Thymus (tissue), 11 donors: ENCODE results near the gene TTC22. TPM values are rescaled to one million over a fixed set of nuclear protein-coding genes. Genes with fewer than 3 reads are reported as not detected.
A peak's percentile ranks its signal among the peaks of the same experiment; 100 is the strongest.

Experiments used
- DNase-seq, 9 donors: peaks; one replicate each; pipeline ENCODE4 v3.0.0-alpha.2; 2013; ENCODE audit warnings: low spot score in 9 of 9, low read depth in 6 of 9, missing footprints in 1 of 9
- H3K27ac ChIP-seq, 2 donors: one replicate each; pipeline ENCODE4 v1.5.1; 2013; ENCODE audit warnings: control low read depth in 1 of 2, low read depth in 1 of 2, low read length in 1 of 2, mild to moderate bottlenecking in 1 of 2, moderate library complexity in 1 of 2
- H3K27me3 ChIP-seq, 2 donors: one replicate each; pipeline ENCODE4 v1.5.1; 2013; ENCODE audit warnings: low read length in 1 of 2; ENCODE audit not compliant: control insufficient read depth in 2 of 2, insufficient read depth in 1 of 2
- H3K36me3 ChIP-seq, 2 donors: one replicate each; pipeline ENCODE4 v1.5.1; 2013; ENCODE audit warnings: low read length in 1 of 2, mild to moderate bottlenecking in 1 of 2, moderate library complexity in 1 of 2; ENCODE audit not compliant: control insufficient read depth in 2 of 2, insufficient read depth in 2 of 2
- H3K4me1 ChIP-seq, 2 donors: one replicate each; pipeline ENCODE4 v1.5.1; 2013; ENCODE audit warnings: low read length in 2 of 2; ENCODE audit not compliant: control insufficient read depth in 2 of 2, insufficient read depth in 2 of 2
- H3K4me3 ChIP-seq, 2 donors: one replicate each; pipeline ENCODE4 v1.5.1; 2013; ENCODE audit warnings: low read length in 2 of 2, control low read depth in 1 of 2, mild to moderate bottlenecking in 1 of 2
- H3K9me3 ChIP-seq, 2 donors: one replicate each; pipeline ENCODE4 v1.5.1; 2013; ENCODE audit warnings: low read length in 1 of 2, mild to moderate bottlenecking in 1 of 2; ENCODE audit not compliant: control insufficient read depth in 2 of 2, insufficient read depth in 1 of 2
- WGBS: extraction: QIAGEN DNeasy Blood & Tissue Kit; methylation state at CpG from one replicate; pipeline ENCODE4 v1.1.7; 2013; 5-methylcytosine and 5-hydroxymethylcytosine counted together
- polyA plus RNA-seq: library from polyadenylated mRNA; stranded (reverse); fragments of 200-250 nt; gene quantifications from one replicate; pipeline ENCODE4 v1.2.3, GENCODE V29; 2013
- total RNA-seq: library from RNA; stranded (reverse); fragments of 120-200 nt; gene quantifications from one replicate; pipeline ENCODE4 v1.2.4, GENCODE V29; 2013
- donor health status: healthy.

The TTC22 gene
- total and polyA plus RNA-seq, 2 donors, result 3.0 to 4.4 TPM

GRCh38 chr1:54751426-54751825 lies 49.7 kb downstream of the TTC22 start:
- H3K4me1 ChIP-seq, result no peaks in the 10 kb centered on the region
- no peaks in the 10 kb centered on the region for H3K27me3 ChIP-seq
- no peak overlapping the region for H3K4me3 ChIP-seq
- peaks cover 2 to 4% of the 10 kb centered on the region in 2 donors for H3K36me3 ChIP-seq
- 94% methylated on average over 4 of the region's 4 CpGs for WGBS
- DNase-seq, result no peak
- H3K9me3 ChIP-seq, result no peaks in the 10 kb centered on the region
- H3K27ac ChIP-seq, result no peak overlapping the region

- Histone ChIP-seq H3K27ac (no peak overlapping the region), H3K4me1 (no peaks in the 10 kb centered on the region), H3K9me3 (no peaks in the 10 kb centered on the region), H3K4me3 (no peak overlapping the region), H3K27me3 (no peaks in the 10 kb centered on the region), H3K36me3 (no peaks in the 10 kb centered on the region)
- no peak for DNase-seq
- WGBS, result 94% methylated on average over 6 of the region's 6 CpGs
Observed at GRCh38 chr1:54750596-54750995, 50.5 kb downstream of the TTC22 start.

GRCh38 chr1:54748094-54748835 lies 52.9 kb downstream of the TTC22 start:
- DNase-seq, result no peak

GRCh38 chr1:54745864-54746263 lies 55.3 kb downstream of the TTC22 start:
- Histone ChIP-seq H3K9me3 (no peaks in the 10 kb centered on the region), H3K4me1 (no peaks in the 10 kb centered on the region)
- WGBS, result 97% methylated on average over 4 of the region's 4 CpGs

More at GRCh38 chr1:54748094-54748835, 52.9 kb downstream of the TTC22 start:
- H3K9me3 ChIP-seq, result no peaks in the 10 kb centered on the region
- no peaks in the 10 kb centered on the region for H3K27me3 ChIP-seq
- no peak overlapping the region for H3K27ac ChIP-seq
- H3K4me3 ChIP-seq, result no peak overlapping the region
- H3K4me1 ChIP-seq, result no peaks in the 10 kb centered on the region
- 90% methylated on average over 14 of the region's 14 CpGs for WGBS
- peaks cover 3 to 4% of the 10 kb centered on the region in 2 donors for H3K36me3 ChIP-seq

GRCh38 chr1:54745274-54745673 lies 55.8 kb downstream of the TTC22 start:
- no peak for DNase-seq
- Histone ChIP-seq H3K4me3 (no peak overlapping the region), H3K27ac (no peak overlapping the region), H3K9me3 (no peaks in the 10 kb centered on the region), H3K36me3 (peaks cover 20 to 30% of the 10 kb centered on the region in 2 donors), H3K4me1 (no peaks in the 10 kb centered on the region), H3K27me3 (no peaks in the 10 kb centered on the region)
- whole genome bisulfite sequencing, result 93% methylated on average over 6 of the region's 6 CpGs

More at GRCh38 chr1:54745864-54746263, 55.3 kb downstream of the TTC22 start:
- H3K27me3 ChIP-seq, result no peaks in the 10 kb centered on the region
- peaks cover 19 to 25% of the 10 kb centered on the region in 2 donors for H3K36me3 ChIP-seq
- no peak overlapping the region for H3K4me3 ChIP-seq
- no peak overlapping the region for H3K27ac ChIP-seq
- DNase-seq, result no peak

- DNase-seq, result no peak
- H3K27ac ChIP-seq, result no peak overlapping the region
- H3K4me3 ChIP-seq, result no peak overlapping the region
- H3K9me3 ChIP-seq, result no peaks in the 10 kb centered on the region
- no peaks in the 10 kb centered on the region for H3K27me3 ChIP-seq
- WGBS, result 97% methylated on average over 3 of the region's 3 CpGs
- H3K4me1 ChIP-seq, result no peaks in the 10 kb centered on the region
- H3K36me3 ChIP-seq, result peaks cover 21 to 35% of the 10 kb centered on the region in 2 donors
Observed at GRCh38 chr1:54744696-54745095, 56.4 kb downstream of the TTC22 start.

GRCh38 chr1:54743416-54744226 lies 57.5 kb downstream of the TTC22 start:
- Histone ChIP-seq H3K4me1 (no peaks in the 10 kb centered on the region), H3K27me3 (no peaks in the 10 kb centered on the region), H3K4me3 (no peak overlapping the region), H3K36me3 (peaks cover 29 to 43% of the 10 kb centered on the region in 2 donors), H3K27ac (no peak overlapping the region), H3K9me3 (no peaks in the 10 kb centered on the region)
- WGBS, result 95% methylated on average over 12 of the region's 12 CpGs
- DNase-seq, result no peak

GRCh38 chr1:54742282-54742681 lies 58.8 kb downstream of the TTC22 start:
- H3K36me3 ChIP-seq, result peaks cover 36 to 52% of the 10 kb centered on the region in 2 donors
- no peak overlapping the region for H3K4me3 ChIP-seq
- H3K27ac ChIP-seq, result no peak overlapping the region
- no peaks in the 10 kb centered on the region for H3K27me3 ChIP-seq
- no peaks in the 10 kb centered on the region for H3K4me1 ChIP-seq
- DNase-seq, result peak in 1 of 9 donors; percentile 2
- no peaks in the 10 kb centered on the region for H3K9me3 ChIP-seq
- 91% methylated on average over 4 of the region's 4 CpGs for WGBS

GRCh38 chr1:54741531-54741930 lies 59.6 kb downstream of the TTC22 start:
- DNase-seq, result no peak
- Histone ChIP-seq H3K27ac (no peak overlapping the region), H3K9me3 (no peaks in the 10 kb centered on the region), H3K27me3 (no peaks in the 10 kb centered on the region), H3K4me1 (no peaks in the 10 kb centered on the region), H3K4me3 (no peak overlapping the region), H3K36me3 (peaks cover 43 to 59% of the 10 kb centered on the region in 2 donors)
- 98% methylated on average over 4 of the region's 4 CpGs for WGBS
